Activated T-helper 1 cell treated with anti-CD3 and anti-CD28 coated beads, Interleukin-2, amount 50 U/mL, for 16 hours (primary cell): ENCODE measurements around the gene ZFX.

ENCODE experiments used
- DNase-seq, 2 donors: peaks; one replicate each; pipeline ENCODE4 v3.0.0-alpha.2; 2020; ENCODE audit warnings: low read depth in 1 of 2, low spot score in 1 of 2

ZFX gene

DNA sequence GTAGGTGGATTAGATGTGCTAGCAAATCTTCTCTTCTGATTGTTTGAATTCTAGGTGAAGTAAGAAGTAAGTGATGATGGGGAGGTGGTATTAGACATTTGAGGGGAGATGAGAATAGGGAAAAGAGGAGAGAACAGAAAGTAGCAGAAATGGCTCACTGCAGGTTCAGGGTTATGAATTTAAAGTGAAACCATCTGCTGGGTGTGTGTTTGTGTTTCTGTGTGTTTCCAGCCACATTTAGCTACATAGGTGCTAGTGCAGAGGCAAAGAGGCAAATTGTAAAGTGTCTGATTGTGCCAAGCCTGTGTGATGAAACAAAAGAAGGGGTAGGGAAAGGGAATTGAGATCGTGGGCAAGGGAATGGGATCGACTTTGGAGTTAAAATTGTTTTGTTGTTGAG, 50.6 kb downstream of the ZFX start:
- no peak for DNase-seq

DNA sequence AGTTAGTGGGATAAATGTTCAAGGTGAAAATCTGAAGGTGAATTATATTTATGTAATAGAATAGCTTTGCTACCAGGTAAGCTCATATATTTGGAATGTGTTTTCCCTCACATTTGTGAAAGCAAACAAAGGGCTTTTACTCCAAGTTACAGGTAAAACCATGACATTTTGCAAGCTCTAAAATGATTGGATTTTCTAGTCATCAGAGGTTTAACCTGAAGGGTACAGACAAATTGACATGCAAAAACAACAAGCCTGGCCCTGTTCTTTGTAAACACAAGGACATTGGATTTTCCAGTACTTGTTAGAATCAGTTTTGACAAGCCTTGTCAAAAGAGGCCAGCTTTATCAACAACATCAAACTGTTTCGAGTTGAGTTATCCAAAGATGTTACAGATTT, 51.7 kb downstream of the ZFX start:
- DNase-seq = no peak

DNA sequence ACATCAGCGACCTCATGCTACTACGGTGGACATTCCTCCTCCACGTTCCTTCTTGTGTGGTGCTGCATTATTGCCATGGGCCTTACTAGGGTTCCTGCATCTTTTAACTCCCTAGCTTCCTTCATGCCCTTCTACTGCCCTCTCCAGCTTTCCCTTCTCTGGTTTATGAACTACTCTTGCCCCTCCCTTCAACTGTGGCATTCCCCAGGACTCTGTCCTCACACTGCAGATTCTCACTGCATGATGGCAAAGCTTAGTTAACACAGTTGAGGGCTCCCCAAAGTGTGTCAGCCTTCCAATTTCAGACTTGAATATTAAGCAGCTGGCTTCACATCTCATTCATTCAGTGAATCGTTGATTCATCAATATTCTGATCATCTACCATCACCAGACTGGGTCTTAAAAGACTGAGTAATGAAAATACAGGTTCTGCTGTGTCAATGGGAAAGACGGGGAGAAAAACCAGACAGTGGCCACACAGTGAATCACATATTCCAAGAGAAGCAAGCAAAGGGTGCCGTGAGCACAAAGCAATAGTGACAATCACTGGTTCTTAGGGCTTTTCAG, 53.0 kb downstream of the ZFX start:
- DNase-seq = no peak

DNA sequence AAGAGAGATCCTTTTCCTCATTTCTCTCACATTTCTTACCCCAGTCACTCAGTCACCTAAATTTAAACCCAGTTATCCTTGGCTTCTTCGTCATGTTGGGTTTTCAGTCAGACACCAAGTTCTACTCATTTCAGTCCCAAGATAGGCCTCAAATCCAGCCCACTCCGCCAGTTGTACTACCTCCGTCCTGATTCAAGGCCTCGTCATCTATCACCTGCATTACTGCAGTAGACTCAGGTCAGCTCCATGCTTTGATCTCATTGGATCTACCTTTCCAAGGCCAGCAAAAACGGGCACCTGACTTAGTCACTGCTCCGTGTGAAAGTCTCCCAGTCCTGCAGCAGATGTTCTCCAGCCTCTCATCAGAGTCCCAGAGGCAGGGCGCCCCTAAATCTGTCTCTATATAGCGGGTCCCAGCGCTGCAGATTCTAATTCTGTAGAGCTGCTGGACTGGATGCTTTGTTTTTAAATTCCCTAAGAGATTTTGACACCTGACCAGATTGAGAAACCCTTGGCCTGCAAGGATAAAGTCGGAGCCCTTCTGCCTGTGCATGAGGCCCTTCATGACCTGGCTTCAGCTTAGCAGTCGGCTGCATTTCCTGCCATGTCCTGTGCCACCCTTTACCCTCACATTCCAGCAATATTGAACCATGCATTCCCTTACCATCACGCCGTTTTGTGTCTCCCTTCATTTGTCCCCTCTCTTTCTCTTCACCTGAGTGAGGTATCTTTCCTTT, 53.7 kb downstream of the ZFX start:
- no peak for DNase-seq

DNA sequence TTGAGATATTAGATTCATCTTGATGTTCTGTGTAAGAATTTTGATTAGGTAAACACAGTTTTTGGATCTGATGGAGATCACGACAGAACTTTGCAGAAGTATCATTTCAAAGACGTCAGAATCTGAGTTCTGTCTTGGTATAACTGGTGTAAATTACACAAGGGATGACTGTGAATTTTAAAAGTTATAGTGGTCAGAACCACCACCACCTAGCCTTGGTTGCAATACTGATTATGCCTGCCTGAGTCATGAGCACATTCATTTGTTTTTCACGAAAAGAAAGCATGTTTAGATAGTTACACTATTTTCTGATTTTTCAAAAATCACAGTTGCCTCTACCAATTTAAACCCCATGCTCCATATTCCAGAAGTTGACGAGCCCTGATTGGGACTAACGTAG, 54.8 kb downstream of the ZFX start:
- no peak for DNase-seq

DNA sequence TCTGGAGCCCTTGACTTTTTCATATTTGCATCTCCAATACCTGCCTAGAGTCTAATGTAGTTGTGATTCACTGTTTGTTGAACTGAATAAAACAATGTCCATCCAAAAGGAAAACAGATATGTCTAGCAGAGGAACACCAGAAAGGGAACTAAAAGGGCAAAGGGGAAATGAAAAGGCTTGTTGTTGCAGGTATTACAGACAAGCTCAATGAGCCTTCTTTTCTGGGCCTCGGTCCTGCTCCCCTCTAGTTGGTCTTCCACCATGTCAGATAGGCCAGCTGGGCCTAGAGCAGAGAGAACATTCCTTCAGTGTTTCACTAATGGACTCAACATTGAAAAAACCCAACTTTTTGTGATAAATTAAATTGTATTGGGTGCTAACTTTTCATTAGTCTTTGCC, 55.4 kb downstream of the ZFX start:
- DNase-seq = no peak

DNA sequence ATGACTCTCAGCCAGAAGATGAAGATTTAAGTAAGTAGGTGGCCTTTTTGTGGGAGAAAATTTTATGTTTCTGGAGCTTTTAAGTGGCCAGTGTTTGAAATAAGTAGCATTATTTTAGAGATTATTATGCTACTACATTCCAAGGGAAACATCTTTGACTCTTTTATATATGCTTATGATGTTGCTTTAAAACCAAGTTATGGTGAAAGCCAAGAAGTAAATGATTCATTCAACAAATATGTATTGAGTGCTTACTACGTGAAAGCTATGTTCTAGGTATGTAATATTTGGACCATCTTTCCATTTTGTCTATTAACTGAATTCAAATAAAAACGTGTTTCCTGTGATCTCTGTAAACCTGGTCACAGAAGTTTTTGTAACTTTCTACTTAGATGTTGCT, 58.3 kb downstream of the ZFX start:
- DNase-seq = no peak

DNA sequence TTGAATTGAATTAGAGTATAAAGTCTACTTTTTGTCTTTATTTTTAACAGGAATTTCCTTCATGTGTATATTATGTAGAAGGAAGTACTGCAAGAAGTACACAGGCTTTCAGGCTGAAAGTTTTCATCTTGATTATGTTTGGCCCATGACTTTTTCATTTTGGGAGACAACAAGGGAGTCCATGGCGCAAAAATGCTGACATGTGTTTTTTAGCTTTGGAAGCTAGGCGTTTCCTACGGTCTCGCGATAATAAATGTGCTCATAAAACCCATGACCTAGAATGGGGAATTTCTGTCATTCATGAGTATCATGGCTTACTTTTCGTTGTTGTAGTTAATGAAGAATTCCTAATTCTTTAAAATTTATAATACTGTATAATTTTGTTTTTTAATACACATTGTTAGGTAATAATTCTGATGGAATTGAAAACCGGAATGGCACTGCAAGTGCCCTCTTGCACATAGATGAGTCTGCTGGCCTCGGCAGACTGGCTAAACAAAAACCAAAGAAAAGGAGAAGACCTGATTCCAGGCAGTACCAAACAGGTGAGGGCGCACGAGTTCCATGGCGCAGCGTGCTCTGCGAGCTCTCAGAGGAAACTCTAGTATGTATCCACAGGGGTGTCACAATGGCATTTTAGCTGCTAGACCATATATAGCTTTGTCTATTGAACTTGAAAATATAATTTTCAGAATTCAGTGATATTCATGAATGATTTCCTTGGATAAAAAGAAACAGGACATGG, 59.1 kb downstream of the ZFX start:
- no peak for DNase-seq

- DNase-seq = no peak
Measured at GRCh38 chrX:24210190-24210589, 60.7 kb downstream of the ZFX start.

- no peak for DNase-seq
Measured at GRCh38 chrX:24214568-24214967, 65.0 kb downstream of the ZFX start.

GRCh38 chrX:24215272-24215671, 65.7 kb downstream of the ZFX start:
- DNase-seq = no peak

DNA sequence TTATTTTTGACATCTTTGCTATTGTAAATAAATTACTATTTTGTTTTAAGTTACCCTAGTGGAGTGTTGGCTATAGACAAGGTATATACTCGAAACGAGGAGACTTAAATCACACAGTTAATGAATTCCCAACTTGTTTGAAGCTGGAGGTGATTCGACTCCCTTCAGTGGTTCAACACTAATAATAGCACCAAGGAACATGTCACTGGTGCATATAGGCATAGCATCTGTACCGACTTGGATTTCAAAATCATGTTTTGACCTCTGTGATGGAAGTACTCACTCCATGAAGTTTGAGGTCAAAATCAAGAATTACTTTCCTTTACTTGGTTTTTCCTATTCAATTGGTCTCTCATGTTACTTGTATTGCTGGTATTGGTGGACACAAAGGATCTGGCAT, 66.5 kb downstream of the ZFX start:
- DNase-seq = no peak

- DNase-seq = no peak
Measured at GRCh38 chrX:24216827-24217226, 67.3 kb downstream of the ZFX start.

GRCh38 chrX:24219320-24219719, 69.8 kb downstream of the ZFX start:
- no peak for DNase-seq

DNA sequence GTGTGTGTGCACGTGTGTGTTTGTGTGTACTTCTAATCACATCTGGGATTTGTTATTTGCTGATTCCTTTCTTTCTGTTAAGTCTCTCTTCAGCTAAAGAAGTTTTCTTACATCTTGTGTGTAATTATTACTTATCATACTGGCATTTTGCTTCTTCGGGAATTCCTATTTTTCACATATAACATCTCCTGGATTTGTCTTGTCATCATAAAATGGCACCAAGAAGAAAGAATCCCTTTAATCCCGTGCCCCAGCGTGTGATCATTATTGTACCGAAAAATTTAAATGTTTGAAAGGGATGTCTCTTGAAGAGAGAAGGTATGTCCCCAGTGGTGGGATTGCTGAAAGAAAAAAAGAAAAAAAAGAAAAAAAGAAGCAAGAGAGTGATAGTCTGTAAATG, 72.3 kb downstream of the ZFX start:
- no peak for DNase-seq

DNA sequence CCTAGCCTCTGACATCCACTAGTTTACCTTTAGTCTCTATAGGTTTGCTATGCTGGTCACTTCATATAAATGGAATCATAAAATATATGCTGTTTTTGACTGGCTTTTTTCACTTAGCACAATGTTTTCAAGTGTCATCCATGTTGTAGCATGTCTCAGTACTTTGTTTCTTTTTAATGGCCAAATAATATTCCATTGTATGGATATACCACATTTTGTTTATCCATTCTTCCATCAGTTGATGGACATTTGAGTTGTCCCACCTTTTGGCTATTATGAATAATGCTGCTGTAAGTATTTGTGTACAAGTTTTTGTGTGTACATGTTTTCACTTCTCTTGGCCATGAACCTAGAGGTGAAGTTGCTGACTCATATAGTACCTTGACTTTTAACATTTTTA, 75.7 kb downstream of the ZFX start:
- DNase-seq = no peak

GRCh38 chrX:24226176-24226575, 76.6 kb downstream of the ZFX start:
- no peak for DNase-seq

DNA sequence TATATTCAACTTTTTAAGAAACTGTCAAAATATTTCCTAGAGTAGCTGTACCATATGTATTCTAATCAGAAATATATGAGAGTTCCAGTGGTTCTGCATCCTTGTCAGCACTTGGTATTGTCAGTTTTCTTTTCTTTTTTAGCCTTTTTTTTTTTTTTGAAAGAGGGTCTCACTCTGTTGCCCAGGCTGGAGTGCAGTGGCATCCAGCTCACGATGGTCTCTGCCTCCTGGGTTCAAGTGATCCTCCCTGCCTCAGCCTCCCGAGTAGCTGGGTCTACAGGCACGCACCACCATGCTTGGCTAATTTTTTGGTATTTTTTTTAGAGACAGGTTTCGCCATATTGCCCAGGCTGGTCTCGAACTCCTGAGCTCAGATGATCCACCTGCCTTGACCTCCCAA, 79.1 kb downstream of the ZFX start:
- DNase-seq = no peak

DNA sequence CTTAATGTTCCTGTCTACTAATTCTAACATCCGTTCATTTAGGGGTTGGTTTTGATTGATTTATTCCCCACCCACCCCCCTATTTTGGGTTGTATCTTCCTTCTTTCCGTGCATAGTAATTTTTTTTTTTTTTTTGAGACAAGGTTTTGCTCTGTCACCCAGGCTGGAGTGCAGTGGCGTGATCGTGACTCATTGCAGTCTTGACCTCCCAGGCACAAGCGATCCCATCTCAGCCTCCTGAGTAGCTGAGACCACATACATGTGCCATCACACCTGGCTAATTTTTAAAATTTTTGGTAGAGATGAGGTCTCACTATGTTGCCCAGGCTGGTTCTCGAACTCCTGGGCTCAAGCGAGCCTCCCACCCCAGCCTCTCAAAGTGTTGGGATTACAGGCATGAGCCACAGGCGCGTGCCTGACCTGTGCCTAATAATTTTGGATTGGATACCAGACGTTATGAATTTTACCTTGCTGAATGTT, 79.9 kb downstream of the ZFX start:
- no peak for DNase-seq

DNA sequence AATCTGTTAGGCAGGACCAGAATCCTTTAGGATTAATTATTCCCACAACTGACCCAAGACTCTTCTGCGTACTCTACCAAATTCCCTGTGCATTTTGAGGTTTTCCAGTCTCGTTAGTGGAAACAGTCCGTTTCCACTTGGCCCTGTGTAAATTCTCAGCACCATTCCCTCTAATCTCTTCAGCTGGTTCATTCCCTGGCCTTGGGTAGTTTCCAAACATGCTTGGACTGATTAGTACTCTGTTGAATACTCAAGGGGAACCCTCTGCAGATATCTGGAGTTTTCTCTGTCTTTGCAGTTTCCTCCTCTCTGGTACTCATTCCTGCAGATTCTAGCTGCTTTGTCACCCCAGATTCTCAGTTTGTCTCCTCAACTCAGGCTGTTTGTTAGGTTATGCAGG, 80.4 kb downstream of the ZFX start:
- DNase-seq = no peak

DNA sequence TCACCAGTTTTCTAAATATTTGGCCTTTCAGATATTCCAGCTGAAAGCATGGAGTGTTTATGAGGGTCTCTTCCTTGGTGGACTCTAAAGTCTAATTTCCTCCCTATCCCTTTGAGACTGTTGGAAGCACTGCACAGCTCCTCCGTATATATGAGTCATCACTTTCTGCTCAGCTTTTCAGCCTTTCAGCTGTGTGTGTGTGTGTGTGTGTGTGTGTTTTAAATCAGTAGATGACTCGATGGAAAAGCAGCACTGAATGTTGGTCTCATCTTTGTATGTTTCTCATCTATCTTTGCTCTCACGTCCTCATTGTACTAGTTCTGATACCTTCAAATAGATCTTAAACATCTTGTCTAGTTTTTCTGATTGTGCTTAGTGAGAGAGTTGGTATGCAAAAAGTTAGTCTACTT, 81.6 kb downstream of the ZFX start:
- no peak for DNase-seq

DNA sequence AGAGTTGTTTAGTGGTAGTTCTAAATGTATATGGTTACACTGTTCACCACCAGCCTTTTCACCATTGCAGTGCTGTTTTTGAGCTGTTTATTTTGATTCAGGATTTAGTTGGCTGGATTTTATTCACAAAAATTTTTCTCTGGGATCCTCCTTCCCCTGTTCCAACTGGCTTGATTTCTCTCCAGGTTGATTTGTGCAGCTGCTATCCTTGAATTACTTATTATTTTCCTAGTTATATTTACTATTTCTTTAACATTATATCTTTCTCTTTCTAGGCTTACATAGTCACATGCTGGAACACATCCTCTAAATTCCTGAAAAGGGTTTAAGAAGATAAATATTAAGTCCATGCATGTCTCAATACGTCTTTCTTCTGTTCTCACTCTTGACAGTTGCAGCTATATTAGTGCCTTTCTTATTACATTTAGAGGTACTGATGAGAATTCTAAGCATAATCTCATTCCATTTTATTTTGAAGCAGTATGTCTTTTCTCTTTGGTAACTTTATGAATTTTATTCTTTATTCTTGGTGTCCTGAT, 82.2 kb downstream of the ZFX start:
- no peak for DNase-seq
